Raji (cell line): ENCODE results near the gene PHF14.

Experiments used
- POLR2A ChIP-seq: IDR thresholded peaks from 2 replicates; pipeline ENCODE4 v1.6.1; 2011; ENCODE audit warnings: low read depth, low read length, control low read depth; ENCODE audit not compliant: insufficient read depth

The PHF14 gene

GRCh38 chr7:11082552-11083213 lies 109.0 kb downstream of the PHF14 start:
- no peak for TF ChIP-seq POLR2A

DNA sequence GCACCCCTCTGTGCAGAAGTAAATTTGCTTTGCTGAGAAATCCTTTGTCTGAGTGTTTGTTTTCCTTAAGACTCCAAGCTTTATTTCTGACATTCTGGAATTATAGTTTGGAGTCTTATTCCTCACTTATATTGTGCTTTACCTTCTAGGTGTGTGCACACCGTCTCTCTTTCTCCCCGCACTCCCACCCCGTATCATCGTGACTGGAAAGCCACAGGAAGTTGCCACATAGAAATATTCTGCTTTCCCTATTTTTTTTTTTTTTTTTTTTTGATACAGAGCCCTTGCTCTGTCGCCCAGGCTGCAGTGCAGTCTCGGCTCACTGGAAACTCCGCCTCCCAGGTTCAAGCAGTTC lies 109.5 kb downstream of the PHF14 start:
- no peak for TF ChIP-seq POLR2A

DNA sequence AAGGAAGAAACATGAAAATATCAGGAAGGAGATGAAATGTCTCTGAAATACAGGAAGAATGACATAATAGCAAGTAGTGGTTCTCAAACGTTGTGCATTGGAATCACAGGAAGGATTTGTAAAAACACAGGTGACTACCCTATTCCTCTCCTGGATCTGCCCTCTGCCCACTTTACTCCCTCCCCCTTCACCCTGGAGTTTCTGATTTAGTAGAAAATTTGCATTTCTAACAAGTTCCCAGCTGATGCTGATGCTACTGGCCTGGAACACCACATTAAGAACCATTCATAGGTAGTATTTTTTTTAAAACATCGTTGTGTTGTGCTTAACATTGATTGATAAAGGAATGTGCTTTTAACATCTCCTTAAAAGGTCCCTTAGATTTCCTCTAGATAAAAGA lies 130.9 kb downstream of the PHF14 start:
- no peak for TF ChIP-seq POLR2A

DNA sequence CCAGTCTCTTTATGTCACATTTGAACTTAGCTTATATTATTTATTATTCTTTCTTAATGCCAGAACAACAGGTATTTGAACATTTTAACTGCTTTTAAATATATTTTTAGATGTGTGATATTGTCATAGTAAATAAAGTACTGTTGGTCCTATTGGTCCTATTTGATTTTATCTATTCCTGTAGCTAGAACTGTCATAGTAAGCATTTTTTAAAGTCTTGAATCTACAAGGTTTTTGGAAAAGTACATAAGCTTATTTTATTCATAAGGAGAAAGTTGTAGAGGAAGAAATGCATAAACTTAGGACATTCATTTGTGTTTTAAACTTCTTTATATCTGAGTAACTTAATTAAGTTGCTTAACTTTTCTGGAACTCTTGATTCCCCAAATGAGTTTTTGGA lies 136.0 kb downstream of the PHF14 start:
- no peak for TF ChIP-seq POLR2A

DNA sequence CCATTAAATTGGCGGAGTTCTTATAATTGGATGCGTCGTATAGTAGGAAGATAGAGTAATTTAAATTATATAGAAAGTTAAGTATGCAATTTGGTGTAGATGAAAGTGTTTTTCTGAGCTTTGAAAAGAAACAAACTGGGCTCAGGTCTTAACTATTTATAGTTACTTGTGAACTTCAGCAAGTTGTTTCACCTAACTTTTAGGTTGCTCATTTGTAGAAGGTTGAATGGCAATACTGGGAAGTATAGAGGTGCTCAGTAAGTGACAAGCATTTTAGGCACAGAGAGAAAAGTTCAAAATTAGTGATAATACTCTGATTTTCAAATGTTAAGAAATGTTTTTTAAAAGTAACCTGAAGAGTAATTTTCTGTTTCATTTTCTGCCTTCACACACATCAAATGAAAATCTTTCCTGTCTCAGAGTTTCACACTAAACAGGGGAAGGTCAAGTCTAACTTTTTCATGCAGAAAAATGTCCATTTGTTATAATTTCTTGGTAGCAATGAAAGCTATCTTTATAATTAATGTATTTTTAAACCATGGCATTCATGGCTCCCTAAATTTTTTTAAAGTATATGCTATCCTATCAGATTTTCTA lies 146.5 kb downstream of the PHF14 start:
- TF ChIP-seq POLR2A, result no peak

- no peak for TF ChIP-seq POLR2A
Measured at GRCh38 chr7:11120675-11121220, 147.1 kb downstream of the PHF14 start.

DNA sequence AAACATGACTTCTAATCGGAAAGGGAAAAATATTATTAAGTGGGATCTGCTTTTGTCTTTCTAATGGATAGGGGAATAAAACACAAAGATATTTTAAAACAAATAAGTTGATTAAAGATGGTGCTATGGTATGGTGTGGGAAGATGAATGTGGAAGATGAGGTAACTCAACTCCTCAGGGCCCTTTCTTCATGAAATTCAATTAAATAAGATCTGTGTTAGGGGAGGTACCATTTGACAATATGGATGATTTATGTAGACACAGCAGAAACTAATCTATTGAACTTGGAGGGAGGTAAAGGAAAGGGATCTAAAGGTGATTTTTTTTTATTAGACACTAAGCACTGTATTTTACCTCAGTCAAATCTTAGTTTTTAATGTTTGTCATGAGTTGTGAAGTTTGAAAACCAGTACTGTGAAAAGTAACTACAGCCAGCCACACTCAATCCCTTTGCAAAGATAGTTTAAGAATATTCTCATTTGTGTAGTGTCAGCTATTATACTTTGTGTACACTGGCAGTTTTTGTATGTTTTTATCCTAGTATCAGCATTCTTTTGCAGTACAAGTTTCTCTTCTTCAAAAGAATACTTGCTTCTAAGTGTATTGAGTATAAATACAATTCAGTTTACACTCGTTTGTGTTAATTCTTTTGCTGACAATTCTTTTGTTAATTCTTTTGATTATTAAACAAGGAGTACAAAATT lies 151.3 kb downstream of the PHF14 start:
- no peak for TF ChIP-seq POLR2A

GRCh38 chr7:11127114-11127785 lies 153.6 kb downstream of the PHF14 start:
- no peak for TF ChIP-seq POLR2A

DNA sequence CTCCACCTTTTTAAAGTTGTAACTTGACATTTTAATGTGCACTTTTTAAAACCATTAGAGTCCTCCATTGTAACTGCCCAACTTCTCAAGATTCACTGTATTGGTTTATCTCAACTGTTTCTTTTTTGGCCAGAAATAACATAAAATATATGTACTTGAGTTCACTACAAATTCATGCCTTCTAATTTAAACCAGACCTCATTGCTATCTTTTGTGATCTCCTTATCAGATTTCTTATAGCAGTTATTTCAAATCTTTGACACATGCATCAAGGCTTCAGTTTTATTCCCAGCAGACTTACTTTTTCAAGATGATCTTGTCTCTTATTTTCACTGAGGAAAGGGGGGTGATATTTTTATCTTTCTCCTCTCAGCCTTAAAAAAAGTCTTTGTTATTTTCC lies 154.3 kb downstream of the PHF14 start:
- no peak for TF ChIP-seq POLR2A

DNA sequence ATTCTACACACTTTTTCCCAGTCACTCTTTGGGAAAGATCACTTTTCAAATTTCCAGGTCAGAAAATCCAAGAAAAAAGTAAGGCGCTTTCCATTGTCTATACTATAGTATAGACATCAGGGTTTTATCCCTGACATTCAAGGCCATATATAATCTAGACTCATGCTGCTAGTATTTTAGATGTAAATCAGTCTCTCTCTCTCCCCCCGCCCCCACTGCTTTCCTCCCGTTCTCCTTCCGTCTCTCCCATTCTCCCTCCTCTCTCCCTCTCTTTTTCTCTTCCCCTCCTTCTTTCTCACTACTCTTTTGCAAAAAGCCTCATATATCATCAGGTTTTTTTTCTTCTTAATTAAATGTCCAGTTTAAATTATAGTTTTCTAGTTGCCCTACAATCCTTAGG lies 154.8 kb downstream of the PHF14 start:
- no peak for TF ChIP-seq POLR2A

GRCh38 chr7:11130012-11130411 lies 156.3 kb downstream of the PHF14 start:
- TF ChIP-seq POLR2A, result no peak

DNA sequence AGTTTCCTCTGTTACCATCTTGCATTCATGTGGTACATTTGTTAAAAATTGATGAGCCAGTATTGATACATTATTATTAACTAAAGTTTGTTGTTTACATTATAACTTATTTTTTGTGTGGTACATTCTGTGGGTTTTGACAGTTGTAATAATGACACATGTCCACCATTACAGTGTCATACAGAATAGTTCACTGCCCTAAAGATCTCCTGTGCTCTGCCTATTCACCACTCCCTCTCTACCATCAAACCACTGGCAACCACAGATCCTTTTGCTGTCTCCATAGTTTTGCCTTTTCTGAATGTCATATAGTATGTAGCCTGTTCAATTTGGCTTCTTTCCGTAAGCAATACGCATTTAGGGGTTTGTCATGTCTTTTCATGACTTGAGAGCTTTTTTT lies 156.9 kb downstream of the PHF14 start:
- TF ChIP-seq POLR2A, result no peak

GRCh38 chr7:11133436-11133959 lies 159.8 kb downstream of the PHF14 start:
- TF ChIP-seq POLR2A, result no peak

DNA sequence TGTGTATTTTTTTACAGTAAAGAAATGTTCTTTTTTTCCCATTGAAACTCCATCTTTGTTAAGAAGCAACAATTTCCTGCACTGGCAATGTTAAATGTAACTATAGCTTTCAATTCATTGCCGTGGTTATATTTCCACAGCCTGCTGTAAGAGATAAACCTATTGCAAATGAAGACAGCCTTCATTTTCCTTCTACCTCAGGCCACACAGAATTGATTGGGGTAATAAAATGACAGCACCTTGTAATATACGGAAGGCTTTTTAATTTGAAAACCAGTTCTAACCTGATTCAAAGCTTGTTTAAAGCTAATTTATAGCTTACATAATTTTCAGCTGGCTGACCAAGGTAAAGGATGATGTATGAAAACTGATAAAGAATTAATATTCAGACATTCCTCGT lies 161.9 kb downstream of the PHF14 start:
- no peak for TF ChIP-seq POLR2A

DNA sequence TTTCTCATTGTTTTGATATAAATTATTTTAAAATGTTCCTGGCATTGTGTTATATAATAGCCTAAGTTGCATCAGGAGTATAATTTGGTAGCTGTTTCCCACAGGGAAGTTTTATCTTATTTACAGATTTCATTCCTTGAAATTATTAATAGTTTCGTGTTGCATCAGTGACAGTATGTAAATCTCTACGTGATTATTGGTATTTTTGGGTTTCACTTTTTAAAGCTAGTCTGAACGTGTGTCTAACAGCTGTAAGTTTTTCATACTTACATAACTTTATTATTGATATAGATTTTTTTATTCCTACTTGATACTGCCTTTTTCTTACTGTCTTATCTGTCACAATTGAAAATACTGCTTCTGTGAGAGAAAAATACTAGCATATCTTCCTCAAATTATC lies 167.9 kb downstream of the PHF14 start:
- no peak for TF ChIP-seq POLR2A
